Measurements from ENCODE around the gene MRPL18.

The MRPL18 gene

GRCh38 chr6:159769470-159769869 is 20.8 kb upstream of the MRPL18 start (continued):
- TF ChIP-seq, protein P1, sequence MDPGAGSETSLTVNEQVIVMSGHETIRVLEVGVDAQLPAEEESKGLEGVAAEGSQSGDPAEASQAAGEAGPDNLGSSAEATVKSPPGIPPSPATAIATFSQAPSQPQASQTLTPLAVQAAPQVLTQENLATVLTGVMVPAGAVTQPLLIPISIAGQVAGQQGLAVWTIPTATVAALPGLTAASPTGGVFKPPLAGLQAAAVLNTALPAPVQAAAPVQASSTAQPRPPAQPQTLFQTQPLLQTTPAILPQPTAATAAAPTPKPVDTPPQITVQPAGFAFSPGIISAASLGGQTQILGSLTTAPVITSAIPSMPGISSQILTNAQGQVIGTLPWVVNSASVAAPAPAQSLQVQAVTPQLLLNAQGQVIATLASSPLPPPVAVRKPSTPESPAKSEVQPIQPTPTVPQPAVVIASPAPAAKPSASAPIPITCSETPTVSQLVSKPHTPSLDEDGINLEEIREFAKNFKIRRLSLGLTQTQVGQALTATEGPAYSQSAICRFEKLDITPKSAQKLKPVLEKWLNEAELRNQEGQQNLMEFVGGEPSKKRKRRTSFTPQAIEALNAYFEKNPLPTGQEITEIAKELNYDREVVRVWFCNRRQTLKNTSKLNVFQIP (CRISPR knock-in tag; IDR thresholded peaks at IDR 0.05; ENCODE audit: borderline replicate concordance, low read depth): no peak
- TF ChIP-seq ZNF565 (CRISPR knock-in tag; conservative IDR thresholded peaks at IDR 0.05; ENCODE audit: low read depth): no peak
- no peak for TF ChIP-seq TCF4 (CRISPR knock-in tag; IDR thresholded peaks at IDR 0.05; ENCODE audit: borderline replicate concordance)
- no peak for TF ChIP-seq TOX (CRISPR knock-in tag; IDR thresholded peaks at IDR 0.05; ENCODE audit: borderline replicate concordance)
- TF ChIP-seq PPARA (CRISPR knock-in tag; IDR thresholded peaks at IDR 0.05; ENCODE audit: borderline replicate concordance): no peak
- TF ChIP-seq BACH2 (CRISPR knock-in tag; IDR thresholded peaks at IDR 0.05; ENCODE audit: borderline replicate concordance): no peak
- TF ChIP-seq ISL1 (CRISPR knock-in tag; IDR thresholded peaks at IDR 0.05): no peak
- TF ChIP-seq SNAI2 (CRISPR knock-in tag; IDR thresholded peaks at IDR 0.05): no peak

DNA sequence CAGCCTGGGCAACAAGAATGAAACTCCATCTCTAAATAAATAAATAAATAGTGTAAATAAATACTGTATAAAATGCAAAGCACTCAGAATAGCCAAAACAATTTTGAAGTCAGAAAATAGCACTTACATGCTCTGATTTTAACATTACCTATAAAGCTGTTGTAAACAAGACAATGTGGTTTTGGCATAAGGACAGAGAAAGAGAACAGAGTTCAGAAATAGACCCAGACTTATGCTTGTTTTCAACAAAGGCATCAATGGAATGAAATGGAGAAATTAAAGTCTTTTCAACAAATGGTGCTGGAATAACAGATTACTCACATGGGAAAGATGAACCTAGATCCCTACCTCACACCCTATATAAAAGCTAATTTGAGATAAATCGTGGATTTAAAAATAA is 18.1 kb upstream of the MRPL18 start:
- no peak for TF ChIP-seq OSR1 (CRISPR knock-in tag; IDR thresholded peaks at IDR 0.05)
- TF ChIP-seq RARB (CRISPR knock-in tag; IDR thresholded peaks at IDR 0.05): no peak
- TF ChIP-seq ZNF70 (CRISPR knock-in tag; IDR thresholded peaks at IDR 0.05): no peak
- TF ChIP-seq PPARA (CRISPR knock-in tag; IDR thresholded peaks at IDR 0.05; ENCODE audit: borderline replicate concordance): no peak
- no peak for TF ChIP-seq CREB5 (CRISPR knock-in tag; IDR thresholded peaks at IDR 0.05; ENCODE audit: low read depth)
- TF ChIP-seq BACH2 (CRISPR knock-in tag; IDR thresholded peaks at IDR 0.05; ENCODE audit: borderline replicate concordance): no peak
- no peak for TF ChIP-seq CSDC2 (CRISPR knock-in tag; IDR thresholded peaks at IDR 0.05)
- no peak for TF ChIP-seq GLIS3 (CRISPR knock-in tag; IDR thresholded peaks at IDR 0.05)
- TF ChIP-seq SNAI2 (CRISPR knock-in tag; IDR thresholded peaks at IDR 0.05): no peak
- TF ChIP-seq ZC3H10 (CRISPR knock-in tag; IDR thresholded peaks at IDR 0.05): no peak
- no peak for ATAC-seq

DNA sequence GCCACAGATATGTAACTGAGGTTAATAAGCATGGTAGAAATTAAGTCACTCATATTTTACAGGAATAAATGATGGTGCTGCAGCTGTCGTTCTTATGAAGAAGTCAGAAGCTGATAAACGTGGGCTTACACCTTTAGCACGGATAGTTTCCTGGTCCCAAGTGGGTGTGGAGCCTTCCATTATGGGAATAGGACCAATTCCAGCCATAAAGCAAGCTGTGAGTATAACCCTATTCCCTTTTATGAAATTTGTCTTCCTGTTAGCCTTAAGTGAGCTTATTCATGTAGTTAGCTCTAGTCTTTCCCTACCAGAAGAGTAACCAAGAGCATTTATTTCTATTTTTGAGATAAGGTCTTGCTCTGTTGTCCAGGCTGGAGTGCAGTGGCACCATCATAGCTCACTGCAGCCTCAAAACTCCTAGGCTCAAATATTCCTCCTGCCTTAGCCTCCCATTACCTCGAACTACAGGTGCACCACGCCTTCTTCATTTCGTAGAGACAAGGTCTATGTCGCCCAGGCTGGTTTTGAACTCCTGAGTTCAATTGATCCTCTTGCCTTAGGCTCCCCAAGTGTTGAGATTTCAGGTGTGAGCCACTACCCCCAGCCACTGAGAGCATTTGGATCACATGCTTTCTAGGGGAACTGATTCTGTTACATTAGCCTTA is 12.9 kb upstream of the MRPL18 start:
- no peak for TF ChIP-seq ZNF70 (CRISPR knock-in tag; IDR thresholded peaks at IDR 0.05)
- TF ChIP-seq CREB5 (CRISPR knock-in tag; IDR thresholded peaks at IDR 0.05; ENCODE audit: low read depth): no peak
- no peak for TF ChIP-seq ZNF8 (CRISPR knock-in tag; IDR thresholded peaks at IDR 0.05)
- no peak for TF ChIP-seq ISL1 (CRISPR knock-in tag; IDR thresholded peaks at IDR 0.05)
- no peak for TF ChIP-seq TOX (CRISPR knock-in tag; IDR thresholded peaks at IDR 0.05; ENCODE audit: borderline replicate concordance)
- no peak; the same call in 2 of the 3 replicates for ATAC-seq

DNA sequence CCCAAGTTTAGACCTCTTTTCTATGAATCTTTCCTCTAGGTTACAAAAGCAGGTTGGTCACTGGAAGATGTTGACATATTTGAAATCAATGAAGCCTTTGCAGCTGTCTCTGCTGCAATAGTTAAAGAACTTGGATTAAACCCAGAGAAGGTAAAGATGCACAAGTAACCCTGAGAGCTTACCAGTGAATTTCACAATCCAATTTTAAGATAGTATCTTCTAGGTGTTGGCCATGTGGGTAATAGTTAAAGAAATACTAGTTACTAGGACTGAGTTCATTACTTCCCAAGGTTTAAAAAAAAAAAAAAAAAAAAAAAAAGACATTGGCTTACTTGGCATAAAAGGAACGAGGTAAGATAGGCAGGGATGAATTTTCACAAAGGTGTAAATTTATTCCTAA is 12.1 kb upstream of the MRPL18 start:
- no peak for ATAC-seq
- TF ChIP-seq TOX (CRISPR knock-in tag; IDR thresholded peaks at IDR 0.05; ENCODE audit: borderline replicate concordance): no peak
- no peak for TF ChIP-seq OSR1 (CRISPR knock-in tag; IDR thresholded peaks at IDR 0.05)
- TF ChIP-seq TCF4 (CRISPR knock-in tag; IDR thresholded peaks at IDR 0.05; ENCODE audit: borderline replicate concordance): no peak
- TF ChIP-seq ZNF8 (CRISPR knock-in tag; IDR thresholded peaks at IDR 0.05): no peak
- no peak for TF ChIP-seq CSDC2 (CRISPR knock-in tag; IDR thresholded peaks at IDR 0.05)
- TF ChIP-seq ZNF70 (CRISPR knock-in tag; IDR thresholded peaks at IDR 0.05): no peak
- no peak for TF ChIP-seq RARB (CRISPR knock-in tag; IDR thresholded peaks at IDR 0.05)
- no peak for TF ChIP-seq CREB5 (CRISPR knock-in tag; IDR thresholded peaks at IDR 0.05; ENCODE audit: low read depth)
- TF ChIP-seq, protein P1 (CRISPR knock-in tag; IDR thresholded peaks at IDR 0.05; ENCODE audit: borderline replicate concordance, low read depth): no peak
- TF ChIP-seq, protein P2, sequence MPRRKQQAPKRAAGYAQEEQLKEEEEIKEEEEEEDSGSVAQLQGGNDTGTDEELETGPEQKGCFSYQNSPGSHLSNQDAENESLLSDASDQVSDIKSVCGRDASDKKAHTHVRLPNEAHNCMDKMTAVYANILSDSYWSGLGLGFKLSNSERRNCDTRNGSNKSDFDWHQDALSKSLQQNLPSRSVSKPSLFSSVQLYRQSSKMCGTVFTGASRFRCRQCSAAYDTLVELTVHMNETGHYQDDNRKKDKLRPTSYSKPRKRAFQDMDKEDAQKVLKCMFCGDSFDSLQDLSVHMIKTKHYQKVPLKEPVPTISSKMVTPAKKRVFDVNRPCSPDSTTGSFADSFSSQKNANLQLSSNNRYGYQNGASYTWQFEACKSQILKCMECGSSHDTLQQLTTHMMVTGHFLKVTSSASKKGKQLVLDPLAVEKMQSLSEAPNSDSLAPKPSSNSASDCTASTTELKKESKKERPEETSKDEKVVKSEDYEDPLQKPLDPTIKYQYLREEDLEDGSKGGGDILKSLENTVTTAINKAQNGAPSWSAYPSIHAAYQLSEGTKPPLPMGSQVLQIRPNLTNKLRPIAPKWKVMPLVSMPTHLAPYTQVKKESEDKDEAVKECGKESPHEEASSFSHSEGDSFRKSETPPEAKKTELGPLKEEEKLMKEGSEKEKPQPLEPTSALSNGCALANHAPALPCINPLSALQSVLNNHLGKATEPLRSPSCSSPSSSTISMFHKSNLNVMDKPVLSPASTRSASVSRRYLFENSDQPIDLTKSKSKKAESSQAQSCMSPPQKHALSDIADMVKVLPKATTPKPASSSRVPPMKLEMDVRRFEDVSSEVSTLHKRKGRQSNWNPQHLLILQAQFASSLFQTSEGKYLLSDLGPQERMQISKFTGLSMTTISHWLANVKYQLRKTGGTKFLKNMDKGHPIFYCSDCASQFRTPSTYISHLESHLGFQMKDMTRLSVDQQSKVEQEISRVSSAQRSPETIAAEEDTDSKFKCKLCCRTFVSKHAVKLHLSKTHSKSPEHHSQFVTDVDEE (CRISPR knock-in tag; IDR thresholded peaks at IDR 0.05): no peak
- TF ChIP-seq ISL1 (CRISPR knock-in tag; IDR thresholded peaks at IDR 0.05): no peak
- no peak for TF ChIP-seq CSRNP3 (CRISPR knock-in tag; IDR thresholded peaks at IDR 0.05)
- no peak for TF ChIP-seq PPARA (CRISPR knock-in tag; IDR thresholded peaks at IDR 0.05; ENCODE audit: borderline replicate concordance)
- TF ChIP-seq ZC3H10 (CRISPR knock-in tag; IDR thresholded peaks at IDR 0.05): no peak

All from SK-N-SH treated with all-trans-retinoic acid at 6 μM for 48 hours (cell line).